HG02870 (cell line): ENCODE data around the gene CPM.
"Not testable (repeated sequence)": the region's sequence is repeated elsewhere in the genome, so short reads cannot be mapped to it uniquely, and the experiment has no call there.

Experiments used
- ATAC-seq: cut with Tn5 transposase; IDR thresholded peaks from one replicate; pipeline ENCODE4 v1.9.1; 2021; ENCODE audit warnings: mild to moderate bottlenecking, moderate library complexity; ENCODE audit not compliant: unreplicated experiment

CPM gene

GRCh38 chr12:68809190-68810026 is 123.6 kb downstream of the CPM start:
- ATAC-seq = no peak

GRCh38 chr12:68808388-68809189 is 124.4 kb downstream of the CPM start:
- ATAC-seq = peak; percentile 56

GRCh38 chr12:68807576-68808387 is 125.2 kb downstream of the CPM start, which contains the start of gene MDM2:
Gene MDM2 (plus strand): TSS chr12:68808177. CDS start chr12:68808478, 301 bp downstream.
- ATAC-seq = peak; percentile 67

GRCh38 chr12:68807274-68807575 is 125.7 kb downstream of the CPM start:
- ATAC-seq = not testable (repeated sequence)

- ATAC-seq = no peak
Observed at GRCh38 chr12:68806488-68807237, 126.3 kb downstream of the CPM start.

- no peak for ATAC-seq
Observed at GRCh38 chr12:68805592-68806120, 127.3 kb downstream of the CPM start.

GRCh38 chr12:68804657-68805591 is 128.0 kb downstream of the CPM start:
- no peak for ATAC-seq

GRCh38 chr12:68803948-68804656 is 128.9 kb downstream of the CPM start:
- ATAC-seq = no peak

GRCh38 chr12:68802911-68803651 is 129.9 kb downstream of the CPM start:
- not testable (repeated sequence) for ATAC-seq

- not testable (repeated sequence) for ATAC-seq
Observed at GRCh38 chr12:68802372-68802745, 130.6 kb downstream of the CPM start.
